ENCODE measurements around the gene LYSMD4.

LYSMD4 gene

GRCh38 chr15:99708563-99708962, 24.7 kb downstream of the LYSMD4 start:
- Histone ChIP-seq H3K27me3 (ENCODE audit: control insufficient read depth in 5 of 5, insufficient read depth in 4 of 5, low read length in 5 of 5) (no peaks in the 10 kb centered on the region), H3K9ac (ENCODE audit: low read length in 5 of 5) (peak overlapping the region in 2 of 5 donors; percentile 21 to 28), H3K27ac (ENCODE audit: low read depth, low read length) (peak overlapping the region; percentile 74), H3K4me3 (ENCODE audit: low read depth in 1 of 5, low read length in 5 of 5) (peak overlapping the region in 2 of 5 donors; percentile 28 to 49), H3K36me3 (ENCODE audit: control insufficient read depth in 5 of 5, insufficient read depth in 5 of 5, low read length in 5 of 5) (peaks cover 5 to 39% (median 29%) of the 10 kb centered on the region in 5 donors), H3K9me3 (ENCODE audit: control insufficient read depth in 5 of 5, low read length in 5 of 5) (no peaks in the 10 kb centered on the region), H3K4me1 (ENCODE audit: control insufficient read depth in 5 of 5, insufficient read depth in 5 of 5, low read length in 5 of 5) (peaks cover 17 to 45% (median 40%) of the 10 kb centered on the region in 5 donors)

DNA sequence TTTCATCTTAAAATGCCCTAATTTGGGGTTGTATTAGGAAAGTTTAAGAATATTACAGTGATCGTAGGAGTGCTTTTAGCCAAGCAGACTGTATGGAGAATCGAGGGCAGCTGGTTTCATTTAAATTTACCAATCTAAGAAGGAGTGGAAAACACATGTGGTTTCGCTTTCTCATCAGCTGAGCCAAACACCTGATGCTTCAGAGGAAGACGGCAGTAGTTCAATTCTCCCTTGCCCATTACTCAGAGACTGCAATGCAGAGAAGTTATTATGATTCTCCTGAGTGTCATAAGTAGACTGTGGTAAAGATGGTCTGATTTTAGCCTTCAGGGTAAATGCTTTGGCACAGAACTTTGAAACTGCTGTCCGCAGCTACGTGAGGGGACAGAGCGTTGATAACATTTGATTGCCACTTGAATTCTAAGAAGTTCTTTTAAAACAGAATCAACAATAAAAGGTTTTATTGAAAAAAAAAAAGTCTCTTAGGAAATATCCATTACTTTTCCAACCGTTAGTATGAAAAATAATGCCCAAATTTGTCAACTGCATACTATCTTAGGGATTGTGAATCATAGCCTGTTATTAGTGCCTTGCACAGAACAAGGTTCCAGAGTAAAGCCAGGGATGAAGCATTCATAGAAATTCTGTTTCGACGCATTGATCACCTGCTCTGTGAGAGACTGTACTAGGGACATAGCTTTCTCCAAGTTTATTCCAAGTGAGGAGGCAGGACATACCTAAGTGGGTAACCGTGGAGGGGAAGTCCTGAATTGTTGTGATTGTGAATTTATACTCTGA, 25.6 kb downstream of the LYSMD4 start:
- H3K27me3 ChIP-seq (ENCODE audit: control insufficient read depth in 5 of 5, insufficient read depth in 4 of 5, low read length in 5 of 5) = no peaks in the 10 kb centered on the region
- H3K4me3 ChIP-seq (ENCODE audit: low read depth in 1 of 5, low read length in 5 of 5) = peak overlapping the region in 2 of 5 donors; percentile 13 to 14
- H3K27ac ChIP-seq (ENCODE audit: low read depth, low read length) = peak overlapping the region; percentile 71
- no peaks in the 10 kb centered on the region for H3K9me3 ChIP-seq (ENCODE audit: control insufficient read depth in 5 of 5, low read length in 5 of 5)
- H3K36me3 ChIP-seq (ENCODE audit: control insufficient read depth in 5 of 5, insufficient read depth in 5 of 5, low read length in 5 of 5) = peaks cover 1 to 34% (median 25%) of the 10 kb centered on the region in 5 donors
- H3K9ac ChIP-seq (ENCODE audit: low read length in 5 of 5) = peak overlapping the region; percentile 9 to 40 (median 21)
- peaks cover 17 to 51% (median 44%) of the 10 kb centered on the region in 5 donors for H3K4me1 ChIP-seq (ENCODE audit: control insufficient read depth in 5 of 5, insufficient read depth in 5 of 5, low read length in 5 of 5)

- Histone ChIP-seq H3K9me3 (ENCODE audit: control insufficient read depth in 5 of 5, low read length in 5 of 5) (no peaks in the 10 kb centered on the region), H3K27ac (ENCODE audit: low read depth, low read length) (peak overlapping the region; percentile 52), H3K4me3 (ENCODE audit: low read depth in 1 of 5, low read length in 5 of 5) (no peak overlapping the region), H3K4me1 (ENCODE audit: control insufficient read depth in 5 of 5, insufficient read depth in 5 of 5, low read length in 5 of 5) (peaks cover 17 to 48% (median 41%) of the 10 kb centered on the region in 5 donors), H3K36me3 (ENCODE audit: control insufficient read depth in 5 of 5, insufficient read depth in 5 of 5, low read length in 5 of 5) (peaks cover 0 to 24% (median 17%) of the 10 kb centered on the region in 5 donors), H3K27me3 (ENCODE audit: control insufficient read depth in 5 of 5, insufficient read depth in 4 of 5, low read length in 5 of 5) (no peaks in the 10 kb centered on the region), H3K9ac (ENCODE audit: low read length in 5 of 5) (peak overlapping the region in 3 of 5 donors; percentile 9 to 40 (median 21))
Observed at GRCh38 chr15:99706557-99707303, 26.5 kb downstream of the LYSMD4 start.

DNA sequence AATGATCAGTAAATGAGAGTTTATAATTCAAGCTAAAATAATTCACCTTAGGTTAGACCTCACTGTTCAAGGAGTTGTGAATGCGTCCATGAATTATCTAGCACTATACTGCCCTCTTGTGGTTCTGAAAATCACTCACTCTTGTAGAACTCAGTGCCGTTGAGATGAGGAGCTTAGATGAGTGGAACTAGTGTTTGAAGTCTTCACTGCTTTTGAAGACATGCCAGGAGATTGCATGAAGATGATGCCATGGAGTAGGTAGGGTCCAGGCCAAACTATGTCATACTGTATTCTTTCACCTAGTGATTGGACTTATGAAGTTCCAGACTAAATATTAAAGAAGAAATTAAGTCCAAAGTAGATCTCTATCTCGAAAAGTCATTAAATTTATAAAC, 28.8 kb downstream of the LYSMD4 start:
- peak overlapping the region; percentile 93 for H3K27ac ChIP-seq (ENCODE audit: low read depth, low read length)
- H3K9ac ChIP-seq (ENCODE audit: low read length in 5 of 5) = peak overlapping the region in 1 of 5 donors; percentile 23
- H3K9me3 ChIP-seq (ENCODE audit: control insufficient read depth in 5 of 5, low read length in 5 of 5) = no peaks in the 10 kb centered on the region
- peaks cover 0 to 9% (median 0%) of the 10 kb centered on the region in 5 donors for H3K36me3 ChIP-seq (ENCODE audit: control insufficient read depth in 5 of 5, insufficient read depth in 5 of 5, low read length in 5 of 5)
- peaks cover 17 to 45% (median 36%) of the 10 kb centered on the region in 5 donors for H3K4me1 ChIP-seq (ENCODE audit: control insufficient read depth in 5 of 5, insufficient read depth in 5 of 5, low read length in 5 of 5)
- H3K27me3 ChIP-seq (ENCODE audit: control insufficient read depth in 5 of 5, insufficient read depth in 4 of 5, low read length in 5 of 5) = no peaks in the 10 kb centered on the region
- H3K4me3 ChIP-seq (ENCODE audit: low read depth in 1 of 5, low read length in 5 of 5) = peak overlapping the region in 1 of 5 donors; percentile 37

GRCh38 chr15:99703603-99704443, 29.4 kb downstream of the LYSMD4 start:
- peaks cover 0 to 5% (median 0%) of the 10 kb centered on the region in 5 donors for H3K36me3 ChIP-seq (ENCODE audit: control insufficient read depth in 5 of 5, insufficient read depth in 5 of 5, low read length in 5 of 5)
- H3K27me3 ChIP-seq (ENCODE audit: control insufficient read depth in 5 of 5, insufficient read depth in 4 of 5, low read length in 5 of 5) = no peaks in the 10 kb centered on the region
- peak overlapping the region; percentile 93 for H3K27ac ChIP-seq (ENCODE audit: low read depth, low read length)
- no peaks in the 10 kb centered on the region for H3K9me3 ChIP-seq (ENCODE audit: control insufficient read depth in 5 of 5, low read length in 5 of 5)
- H3K4me3 ChIP-seq (ENCODE audit: low read depth in 1 of 5, low read length in 5 of 5) = peak overlapping the region in 3 of 5 donors; percentile 20 to 37 (median 28)
- H3K4me1 ChIP-seq (ENCODE audit: control insufficient read depth in 5 of 5, insufficient read depth in 5 of 5, low read length in 5 of 5) = peaks cover 11 to 38% (median 30%) of the 10 kb centered on the region in 5 donors
- H3K9ac ChIP-seq (ENCODE audit: low read length in 5 of 5) = peak overlapping the region in 4 of 5 donors; percentile 50 to 57 (median 52)

DNA sequence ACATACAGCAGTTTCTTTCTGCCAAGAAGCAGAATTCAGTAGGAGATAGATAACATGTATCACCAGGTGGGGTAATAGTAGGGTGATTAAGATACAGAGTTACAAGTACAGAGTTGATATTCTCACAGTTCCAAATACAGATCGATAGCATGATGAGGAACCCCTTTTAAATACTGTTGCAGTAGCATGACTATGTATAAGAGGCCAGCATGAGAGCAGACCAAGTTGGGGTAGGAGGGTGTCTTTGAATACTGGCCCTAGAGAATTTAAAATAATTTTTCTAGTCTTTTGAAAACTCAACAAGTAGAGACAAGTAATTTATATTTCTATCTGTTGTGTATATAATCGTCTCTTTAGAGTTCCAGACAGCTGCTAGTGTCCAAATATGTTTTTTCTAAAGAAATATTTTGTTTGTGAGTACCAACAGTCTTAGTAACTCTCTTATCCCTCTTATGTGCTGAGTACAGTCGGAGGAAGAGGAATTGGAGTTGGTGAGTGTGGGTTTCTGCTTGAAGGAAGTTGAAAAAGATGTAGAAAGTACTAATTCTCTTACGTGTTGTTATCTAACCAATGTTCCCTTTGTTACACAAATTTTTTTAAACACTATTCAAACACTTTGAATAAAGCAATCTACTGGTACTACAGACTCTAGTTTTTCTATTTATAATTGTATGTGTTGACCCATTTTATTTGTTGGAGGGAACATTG, 30.2 kb downstream of the LYSMD4 start:
- peak overlapping the region in 3 of 5 donors; percentile 50 to 57 (median 55) for H3K9ac ChIP-seq (ENCODE audit: low read length in 5 of 5)
- no peaks in the 10 kb centered on the region for H3K27me3 ChIP-seq (ENCODE audit: control insufficient read depth in 5 of 5, insufficient read depth in 4 of 5, low read length in 5 of 5)
- H3K4me3 ChIP-seq (ENCODE audit: low read depth in 1 of 5, low read length in 5 of 5) = peak overlapping the region in 2 of 5 donors; percentile 20 to 37
- H3K9me3 ChIP-seq (ENCODE audit: control insufficient read depth in 5 of 5, low read length in 5 of 5) = no peaks in the 10 kb centered on the region
- peak overlapping the region; percentile 93 for H3K27ac ChIP-seq (ENCODE audit: low read depth, low read length)
- H3K4me1 ChIP-seq (ENCODE audit: control insufficient read depth in 5 of 5, insufficient read depth in 5 of 5, low read length in 5 of 5) = peaks cover 7 to 31% (median 23%) of the 10 kb centered on the region in 5 donors
- H3K36me3 ChIP-seq (ENCODE audit: control insufficient read depth in 5 of 5, insufficient read depth in 5 of 5, low read length in 5 of 5) = peaks cover 0 to 5% (median 0%) of the 10 kb centered on the region in 5 donors

GRCh38 chr15:99696096-99696495, 37.1 kb downstream of the LYSMD4 start:
- peaks cover 0 to 9% (median 0%) of the 10 kb centered on the region in 5 donors for H3K4me1 ChIP-seq (ENCODE audit: control insufficient read depth in 5 of 5, insufficient read depth in 5 of 5, low read length in 5 of 5)
- no peaks in the 10 kb centered on the region for H3K27me3 ChIP-seq (ENCODE audit: control insufficient read depth in 5 of 5, insufficient read depth in 4 of 5, low read length in 5 of 5)
- peaks cover 20 to 36% (median 29%) of the 10 kb centered on the region in 5 donors for H3K36me3 ChIP-seq (ENCODE audit: control insufficient read depth in 5 of 5, insufficient read depth in 5 of 5, low read length in 5 of 5)
- no peak overlapping the region for H3K4me3 ChIP-seq (ENCODE audit: low read depth in 1 of 5, low read length in 5 of 5)
- H3K9ac ChIP-seq (ENCODE audit: low read length in 5 of 5) = no peak overlapping the region
- no peak overlapping the region for H3K27ac ChIP-seq (ENCODE audit: low read depth, low read length)
- no peaks in the 10 kb centered on the region for H3K9me3 ChIP-seq (ENCODE audit: control insufficient read depth in 5 of 5, low read length in 5 of 5)

DNA sequence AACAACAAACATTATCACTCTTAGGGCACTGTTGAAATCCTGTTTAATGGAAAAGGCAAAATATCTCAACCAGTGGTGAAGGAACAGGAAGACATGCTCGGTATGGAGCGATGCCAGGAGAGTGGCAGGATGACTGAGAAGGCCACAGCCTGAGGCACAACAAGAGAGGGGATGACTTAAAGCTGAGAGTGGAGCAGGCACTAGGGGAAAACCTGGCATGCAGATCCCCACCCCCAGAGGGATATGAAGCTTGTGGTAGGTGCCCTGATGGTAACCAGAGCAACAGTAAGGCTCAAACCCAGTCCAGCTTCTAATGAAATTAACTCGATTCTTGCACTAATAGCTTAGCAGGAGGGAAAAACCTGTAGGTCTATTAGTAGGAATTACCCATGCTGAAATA, 40.4 kb downstream of the LYSMD4 start:
- Histone ChIP-seq H3K27ac (ENCODE audit: low read depth, low read length) (no peak overlapping the region), H3K27me3 (ENCODE audit: control insufficient read depth in 5 of 5, insufficient read depth in 4 of 5, low read length in 5 of 5) (no peaks in the 10 kb centered on the region)

GRCh38 chr15:99686290-99686689, 46.9 kb downstream of the LYSMD4 start:
- Histone ChIP-seq H3K27ac (ENCODE audit: low read depth, low read length) (no peak overlapping the region), H3K36me3 (ENCODE audit: control insufficient read depth in 5 of 5, insufficient read depth in 5 of 5, low read length in 5 of 5) (peaks cover 9 to 36% (median 14%) of the 10 kb centered on the region in 5 donors), H3K27me3 (ENCODE audit: control insufficient read depth in 5 of 5, insufficient read depth in 4 of 5, low read length in 5 of 5) (no peaks in the 10 kb centered on the region), H3K4me3 (ENCODE audit: low read depth in 1 of 5, low read length in 5 of 5) (no peak overlapping the region), H3K9ac (ENCODE audit: low read length in 5 of 5) (no peak overlapping the region), H3K9me3 (ENCODE audit: control insufficient read depth in 5 of 5, low read length in 5 of 5) (peaks cover 0 to 5% (median 0%) of the 10 kb centered on the region in 5 donors), H3K4me1 (ENCODE audit: control insufficient read depth in 5 of 5, insufficient read depth in 5 of 5, low read length in 5 of 5) (peaks cover 0 to 16% (median 4%) of the 10 kb centered on the region in 5 donors)

More for the DNA sequence above, 40.4 kb downstream of the LYSMD4 start:
- H3K9me3 ChIP-seq (ENCODE audit: control insufficient read depth in 5 of 5, low read length in 5 of 5) = no peaks in the 10 kb centered on the region
- peaks cover 28 to 51% (median 44%) of the 10 kb centered on the region in 5 donors for H3K36me3 ChIP-seq (ENCODE audit: control insufficient read depth in 5 of 5, insufficient read depth in 5 of 5, low read length in 5 of 5)
- no peak overlapping the region for H3K4me3 ChIP-seq (ENCODE audit: low read depth in 1 of 5, low read length in 5 of 5)
- H3K4me1 ChIP-seq (ENCODE audit: control insufficient read depth in 5 of 5, insufficient read depth in 5 of 5, low read length in 5 of 5) = peaks cover 0 to 4% (median 0%) of the 10 kb centered on the region in 5 donors
- no peak overlapping the region for H3K9ac ChIP-seq (ENCODE audit: low read length in 5 of 5)

All from subcutaneous abdominal adipose tissue (tissue), 5 donors.